Right kidney (tissue), 1 donor: ENCODE data around the gene TACC2.

Experiments used
- DNase-seq: peaks from one replicate; pipeline ENCODE4 v3.0.0-alpha.2; 2016

The TACC2 gene

DNA sequence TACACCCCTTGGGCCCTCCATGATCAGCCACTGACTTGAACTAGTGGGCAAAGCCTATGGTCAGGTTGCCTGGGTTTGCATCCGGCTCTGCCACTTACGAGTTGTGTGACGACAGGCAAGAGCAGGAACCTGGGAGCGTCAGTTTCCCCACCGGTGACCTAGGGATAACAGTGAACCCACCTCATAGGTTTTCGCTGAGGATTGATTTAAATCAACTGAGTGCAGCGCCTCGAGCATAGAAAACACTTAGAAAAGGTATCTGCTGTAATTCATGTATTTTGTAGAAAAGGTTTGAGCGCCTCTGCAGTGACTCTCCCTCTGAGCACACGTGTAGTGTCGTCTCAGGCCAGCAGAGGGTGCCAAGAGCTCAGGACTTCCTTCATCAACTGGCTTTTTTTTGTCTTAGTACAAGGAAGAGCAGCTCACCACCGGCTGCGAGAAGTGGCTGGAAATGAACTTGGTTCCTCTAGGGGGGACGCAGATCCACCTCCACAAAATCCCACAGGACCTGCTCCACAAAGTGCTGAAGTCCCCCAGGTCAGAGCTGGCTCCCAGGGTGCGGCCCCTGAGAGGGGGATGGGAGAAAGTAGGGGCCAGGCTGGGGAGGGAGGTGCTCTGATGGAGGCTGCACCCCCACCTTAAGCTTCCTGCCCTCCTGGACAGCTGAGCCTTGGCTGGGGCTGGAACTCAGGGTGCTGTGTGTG is 309.8 kb downstream of the TACC2 start:
- DNase-seq, result peak; percentile 63

DNA sequence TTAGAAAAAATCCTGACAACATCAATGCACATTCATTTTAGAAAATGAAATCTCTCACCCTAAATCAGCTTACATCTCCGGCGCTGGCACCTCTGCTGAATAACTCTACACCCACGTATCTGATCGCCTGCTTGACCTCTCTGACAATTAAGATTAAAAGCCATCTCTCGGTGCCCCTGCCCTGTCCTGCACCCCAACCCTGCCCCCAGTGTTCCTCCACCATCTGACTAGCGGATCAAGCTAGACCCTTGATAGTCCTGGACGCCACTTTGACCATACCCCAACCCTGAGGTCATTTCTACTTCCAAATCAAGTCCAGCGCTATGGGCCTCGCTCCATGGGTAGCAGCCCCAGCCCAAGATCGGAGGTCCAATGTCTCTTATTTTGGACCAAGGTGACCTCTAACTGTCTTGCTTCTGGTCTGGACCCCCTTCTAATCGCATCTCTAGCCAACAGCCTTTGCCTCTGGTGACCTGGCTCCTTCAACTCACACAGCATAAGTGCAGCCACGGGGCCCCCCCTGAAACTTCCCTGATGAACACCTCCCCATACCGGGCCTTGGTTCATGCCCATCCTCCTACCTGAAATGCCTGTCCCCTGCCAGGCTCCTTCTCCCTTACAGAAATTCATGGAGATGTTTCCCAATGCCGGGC is 310.6 kb downstream of the TACC2 start:
- no peak for DNase-seq

DNA sequence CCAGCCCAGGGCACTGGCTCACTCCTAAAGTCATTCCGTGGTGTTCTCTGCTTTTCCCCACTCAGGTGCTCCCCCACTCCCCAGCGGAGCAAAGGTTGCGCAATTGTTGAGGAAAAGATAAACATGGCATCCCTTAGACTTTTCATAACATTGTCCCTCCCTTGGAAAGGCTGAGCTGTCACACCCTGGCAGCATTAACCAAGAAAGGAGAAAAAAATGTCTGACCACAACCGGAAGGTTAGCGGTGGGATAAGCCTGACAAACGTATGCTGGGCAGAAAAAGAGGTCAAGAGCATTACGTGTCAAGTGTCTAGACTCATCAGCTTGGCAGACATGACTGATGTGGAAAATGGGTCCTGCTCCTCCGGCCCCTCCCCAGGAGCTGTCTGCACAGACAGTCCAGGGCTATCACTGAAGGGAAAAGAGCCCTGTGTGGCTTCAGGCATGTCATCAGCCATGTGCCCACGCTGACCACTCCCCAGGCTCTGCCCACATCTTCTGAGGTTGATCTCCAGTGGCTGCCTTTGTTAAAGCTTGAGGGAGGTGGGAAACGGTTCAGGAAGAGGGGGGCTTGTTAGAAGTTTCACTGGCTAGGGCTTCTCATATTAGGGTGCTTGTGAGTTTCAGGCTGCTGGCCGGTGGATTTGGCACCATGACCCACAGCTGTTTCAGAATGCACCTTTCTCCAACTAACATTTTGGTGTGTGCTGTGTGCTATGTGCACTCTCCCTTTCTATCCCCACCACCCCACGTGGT is 312.3 kb downstream of the TACC2 start:
- no peak for DNase-seq

DNA sequence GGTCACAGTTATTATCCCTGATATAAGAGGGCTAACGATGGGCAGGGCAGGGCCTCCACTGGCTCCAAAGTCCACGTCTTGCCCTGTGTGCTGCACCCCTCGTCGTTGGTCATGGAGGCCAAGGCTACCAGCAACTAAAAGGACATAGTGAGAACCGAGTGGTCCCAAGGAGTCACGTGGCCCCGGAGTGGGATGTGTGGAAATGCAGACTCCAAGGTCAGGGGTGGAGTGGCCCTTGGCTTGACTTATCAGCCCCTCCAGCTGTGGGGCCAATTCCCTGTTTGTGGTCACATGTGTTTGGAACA is 312.8 kb downstream of the TACC2 start:
- DNase-seq, result no peak

DNA sequence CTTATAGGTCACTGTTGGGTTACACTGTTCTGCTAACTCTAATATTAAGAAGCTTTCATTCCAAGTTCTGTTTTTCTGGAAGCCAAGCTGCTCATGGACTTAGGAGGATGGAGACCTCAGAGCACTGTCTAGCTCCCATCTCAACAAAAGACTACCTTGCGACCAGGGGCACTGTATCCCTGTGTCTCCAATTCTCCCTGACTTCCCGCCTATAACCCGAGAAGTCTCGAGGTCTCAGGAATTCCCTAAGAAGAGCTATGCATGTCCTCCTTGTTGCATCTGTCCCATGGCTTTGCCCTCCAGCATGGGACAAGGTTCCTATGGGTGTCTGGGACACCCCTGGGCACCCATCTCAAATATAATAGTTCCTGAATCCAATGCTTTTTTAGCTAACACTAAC is 313.4 kb downstream of the TACC2 start:
- DNase-seq, result no peak

DNA sequence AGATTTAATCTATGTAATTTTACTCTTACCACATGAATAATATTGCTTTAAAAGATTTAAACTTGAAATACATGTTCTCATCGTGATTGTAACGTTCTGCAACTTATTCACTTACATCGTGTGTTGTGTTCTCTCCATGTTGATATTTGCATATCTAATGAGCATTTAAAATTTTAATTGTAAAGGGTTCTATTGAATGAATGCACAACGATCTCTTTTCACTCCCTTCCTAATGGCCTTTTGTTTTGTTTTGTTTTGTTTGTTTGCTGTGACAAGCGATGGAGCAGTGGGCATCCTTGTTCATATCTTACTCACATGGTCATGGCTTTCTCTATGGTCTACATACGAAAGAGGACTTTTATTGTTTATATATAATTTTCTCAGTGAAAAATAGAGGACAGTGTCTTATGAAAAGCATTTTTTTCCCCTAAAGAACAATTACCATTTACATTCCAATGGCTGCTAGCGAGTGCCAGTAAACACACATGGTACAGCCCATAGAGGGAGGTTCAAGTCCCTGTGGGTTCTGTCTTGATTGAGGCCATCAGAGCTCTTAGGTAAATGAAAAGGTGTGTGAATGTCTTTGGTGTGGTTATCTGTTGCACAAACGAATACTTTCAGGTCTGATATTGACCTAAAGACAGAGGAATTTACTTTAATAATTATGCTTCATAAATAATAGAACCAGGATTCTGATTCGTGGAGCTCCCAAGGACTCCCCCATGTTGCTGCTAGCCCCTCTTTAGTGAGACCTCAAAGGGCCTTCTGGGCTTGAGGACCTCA is 314.5 kb downstream of the TACC2 start:
- no peak for DNase-seq
